ENCODE measurements around the gene SUMO3.

The SUMO3 gene

GRCh38 chr21:44817914-44818639, at the start of gene SUMO3:
Gene SUMO3 (minus strand): TSS chr21:44818062. CDS start chr21:44817968, 94 bp downstream.
- peak; percentile 98 for DNase-seq (ENCODE audit: low spot score)

- no peak for DNase-seq (ENCODE audit: low spot score)
Observed at GRCh38 chr21:44867464-44867863, 49.6 kb upstream of the SUMO3 start.

DNA sequence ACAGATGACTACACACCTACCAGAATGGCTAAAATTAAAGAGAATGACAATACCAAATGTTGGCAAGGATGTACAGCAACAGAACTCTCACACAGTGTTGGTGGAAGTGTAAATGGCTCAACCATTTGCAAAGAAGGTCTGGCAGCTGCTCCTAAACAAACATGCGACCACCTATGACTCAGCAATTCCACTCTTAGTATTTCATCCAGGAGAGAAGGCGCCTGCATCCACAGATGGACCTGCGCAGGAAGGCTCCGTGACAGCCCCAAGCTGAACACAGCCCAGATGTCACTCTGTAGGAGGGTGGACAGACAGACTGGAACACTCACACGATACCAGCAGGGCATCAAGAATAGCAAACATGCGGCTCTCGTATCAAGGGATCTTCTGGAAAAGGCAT, 48.9 kb upstream of the SUMO3 start:
- DNase-seq (ENCODE audit: low spot score), result no peak

DNA sequence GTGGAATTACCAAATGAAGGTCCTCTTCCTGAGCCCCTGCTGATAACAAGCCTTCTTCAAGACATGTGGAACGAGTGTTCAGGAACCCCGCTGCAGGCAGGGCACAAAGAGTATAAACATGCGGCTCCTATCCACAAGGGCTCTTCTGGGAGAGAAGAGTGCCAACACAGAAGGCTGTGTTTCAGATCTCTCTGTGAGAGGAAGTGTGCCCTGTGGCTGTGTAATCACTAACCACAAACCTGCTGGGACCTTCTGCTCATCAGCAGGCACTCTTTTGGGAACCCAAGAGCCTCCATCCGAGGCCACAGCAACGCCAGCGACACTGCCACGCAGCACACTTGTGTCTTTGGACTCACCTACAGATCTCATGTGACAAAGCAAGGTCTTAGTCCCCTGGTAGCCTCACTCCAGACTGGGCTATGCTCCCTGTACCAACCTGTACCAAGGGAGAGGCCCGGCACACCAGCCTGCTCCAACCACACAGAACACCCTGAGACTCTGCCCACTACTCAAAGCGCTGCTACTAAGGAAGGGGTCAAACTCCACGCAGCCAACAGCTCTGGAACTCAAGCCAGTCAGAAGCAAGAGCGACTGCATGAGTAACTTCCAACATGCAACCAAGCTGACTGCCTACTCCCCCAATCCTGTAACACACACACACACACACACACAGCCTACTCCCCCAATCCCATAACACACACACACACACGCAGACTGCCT, 47.9 kb upstream of the SUMO3 start:
- DNase-seq (ENCODE audit: low spot score), result no peak

DNA sequence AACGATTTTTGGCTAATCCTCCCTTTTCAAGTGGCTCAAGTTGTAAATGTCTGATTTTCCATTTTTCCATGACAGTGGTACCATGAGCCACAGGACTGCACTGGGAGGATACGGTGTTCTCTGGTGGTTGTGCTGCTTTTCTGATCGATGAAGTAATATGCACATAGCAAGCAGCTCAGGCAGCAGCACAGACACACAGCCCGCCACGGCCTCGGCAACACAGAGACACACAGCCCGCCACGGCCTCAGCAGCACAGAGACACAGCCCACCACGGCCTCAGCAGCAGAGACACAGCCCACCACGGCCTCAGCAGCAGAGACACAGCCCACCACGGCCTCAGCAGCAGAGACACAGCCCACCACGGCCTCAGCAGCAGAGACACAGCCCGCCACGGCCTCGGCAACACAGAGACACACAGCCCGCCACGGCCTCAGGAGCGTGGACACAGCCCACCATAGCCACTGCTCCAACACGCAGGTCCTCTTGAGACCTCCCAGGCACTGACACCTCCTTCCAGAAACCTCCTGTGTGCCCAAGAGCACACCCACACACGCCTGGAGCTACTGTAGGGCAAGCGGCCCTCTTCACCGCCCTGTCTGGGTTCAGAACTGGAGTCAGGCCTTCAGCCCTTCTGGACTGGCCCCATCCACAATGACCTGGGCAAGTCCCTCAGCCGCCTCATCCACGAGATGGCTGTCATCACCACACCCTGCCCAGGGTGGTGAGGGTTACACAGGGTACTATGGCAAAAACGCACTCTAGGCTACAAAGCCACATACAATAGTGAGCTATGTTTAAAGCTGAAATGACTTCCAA, 45.2 kb upstream of the SUMO3 start:
- DNase-seq (ENCODE audit: low spot score), result no peak

GRCh38 chr21:44858791-44859190, 40.9 kb upstream of the SUMO3 start:
- no peak for DNase-seq (ENCODE audit: low spot score)

DNA sequence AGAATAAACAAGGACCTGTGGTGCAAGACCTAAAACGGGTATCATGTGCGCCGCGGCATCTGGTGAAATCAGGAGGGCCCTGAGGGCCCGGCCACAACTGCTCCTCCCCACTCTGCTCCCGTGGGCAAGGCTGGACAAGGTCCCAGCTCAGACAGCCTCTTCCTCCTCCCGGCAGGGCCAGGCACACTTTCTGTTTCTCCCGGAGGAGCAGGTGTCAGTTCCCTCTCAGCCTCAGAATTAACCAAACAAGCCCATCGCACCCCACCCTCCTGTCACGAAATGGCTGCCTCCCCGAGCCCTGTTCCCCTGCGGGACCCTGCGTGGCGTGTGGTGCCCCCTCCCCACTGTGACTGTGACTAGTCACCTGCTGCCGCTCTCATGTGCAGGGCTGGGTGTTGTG, 40.4 kb upstream of the SUMO3 start:
- no peak for DNase-seq (ENCODE audit: low spot score)

DNA sequence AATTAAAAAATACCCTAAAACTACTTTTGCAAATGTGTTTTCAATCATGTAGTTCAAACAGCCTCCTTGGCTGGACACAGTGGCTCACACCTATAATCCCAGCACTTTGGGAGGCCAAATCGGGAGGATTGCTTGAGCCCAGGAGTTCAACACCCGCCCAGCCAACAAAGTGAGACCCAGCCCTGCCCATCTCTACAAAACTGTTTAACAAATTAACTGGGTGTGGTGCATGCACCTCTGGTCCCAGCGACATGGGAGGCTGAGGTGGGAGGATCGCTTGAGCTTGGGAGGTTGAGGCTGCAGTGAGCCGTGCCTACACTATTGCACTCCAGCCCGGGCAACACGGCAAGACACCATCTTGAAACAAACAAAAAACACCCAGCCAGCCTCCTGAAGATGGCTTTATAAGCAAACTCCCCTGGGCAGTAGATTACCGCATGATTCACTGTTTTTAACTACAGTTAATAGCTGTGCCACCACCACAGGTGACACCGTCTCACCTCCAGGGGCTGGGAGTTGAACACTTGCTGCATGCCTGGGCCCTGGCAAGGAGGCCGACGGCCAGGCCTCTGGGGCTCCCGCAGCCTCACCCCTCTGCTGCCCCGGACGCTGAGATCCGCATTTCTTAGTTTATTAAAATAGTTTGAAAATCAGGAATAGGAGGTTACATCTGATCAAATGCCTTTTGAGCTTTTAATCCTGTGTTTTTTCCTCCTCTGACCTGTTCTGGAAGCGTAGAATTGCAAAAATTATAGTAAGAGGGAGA, 39.4 kb upstream of the SUMO3 start:
- no peak for DNase-seq (ENCODE audit: low spot score)

- no peak for DNase-seq (ENCODE audit: low spot score)
Observed at GRCh38 chr21:44856131-44856530, 38.3 kb upstream of the SUMO3 start.

DNA sequence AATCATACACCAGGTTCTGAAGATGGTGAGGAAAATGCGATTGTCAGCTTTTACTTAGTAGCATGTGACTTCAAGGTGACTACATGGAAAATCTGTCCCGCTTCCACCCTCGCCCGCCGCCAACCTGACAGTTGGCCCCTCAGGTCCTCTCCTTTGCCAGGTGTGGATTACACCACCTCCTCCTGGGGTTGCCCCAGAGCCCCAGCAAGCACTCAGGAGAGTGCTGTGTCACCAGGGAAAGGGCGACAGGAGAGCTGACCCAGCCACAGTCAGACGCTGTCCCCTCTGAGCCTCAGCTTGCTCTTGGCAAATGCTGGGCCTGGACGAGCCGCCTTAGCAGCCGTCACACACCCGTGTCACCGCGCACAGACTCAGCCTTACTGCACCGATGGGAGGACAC, 37.7 kb upstream of the SUMO3 start:
- no peak for DNase-seq (ENCODE audit: low spot score)

DNA sequence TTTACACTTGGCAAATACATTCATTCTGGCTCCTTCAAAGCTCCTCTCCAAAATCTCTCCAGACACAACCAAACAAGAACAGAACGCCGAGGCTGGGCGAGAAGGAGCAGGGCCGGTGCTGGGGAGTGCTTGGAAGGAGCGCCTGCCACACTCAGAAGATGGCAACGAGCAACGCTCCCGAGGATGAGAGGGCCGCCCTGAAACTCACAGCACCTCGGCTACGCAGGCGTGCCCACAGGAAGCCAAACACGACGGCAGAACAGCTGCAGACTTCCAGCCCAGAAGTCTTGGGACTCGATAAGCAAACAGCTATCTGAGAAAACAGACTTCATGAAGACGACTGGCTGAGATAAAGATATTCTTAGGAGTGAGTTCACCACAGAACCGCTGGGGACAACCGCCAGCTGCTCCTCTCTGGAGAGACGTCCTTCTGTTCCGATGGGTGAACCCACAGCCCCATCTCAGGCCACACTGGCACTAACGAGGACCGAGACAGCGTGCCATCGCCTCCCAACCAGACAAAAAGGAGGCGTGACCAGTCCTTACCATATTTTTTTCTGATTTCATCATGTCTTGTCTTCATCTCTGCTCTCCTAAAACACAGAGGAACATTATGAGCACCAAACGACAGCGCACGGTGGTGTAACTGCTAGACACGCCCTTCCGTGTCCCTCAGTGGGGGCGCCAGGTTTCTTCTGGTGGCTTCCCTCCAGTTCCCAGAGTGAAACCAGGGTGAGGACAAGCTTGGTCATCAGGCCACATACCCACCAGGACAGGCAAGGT, 37.0 kb upstream of the SUMO3 start:
- no peak for DNase-seq (ENCODE audit: low spot score)

DNA sequence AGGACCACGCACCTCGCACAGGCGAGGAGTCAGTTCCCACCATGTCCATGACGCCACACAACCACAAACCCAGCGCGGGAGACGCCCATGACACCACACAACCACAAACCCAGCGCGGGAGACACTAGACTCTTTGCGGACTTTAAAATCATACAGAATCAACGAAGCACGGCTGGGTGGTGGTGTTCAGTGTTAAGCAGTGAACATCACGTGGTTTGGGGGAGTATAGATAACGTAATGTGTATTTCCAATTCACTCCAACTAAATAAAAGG, 36.5 kb upstream of the SUMO3 start:
- DNase-seq (ENCODE audit: low spot score), result no peak

GRCh38 chr21:44853601-44854390, 35.9 kb upstream of the SUMO3 start:
- no peak for DNase-seq (ENCODE audit: low spot score)

GRCh38 chr21:44850905-44851657, 33.2 kb upstream of the SUMO3 start:
- DNase-seq (ENCODE audit: low spot score), result no peak

DNA sequence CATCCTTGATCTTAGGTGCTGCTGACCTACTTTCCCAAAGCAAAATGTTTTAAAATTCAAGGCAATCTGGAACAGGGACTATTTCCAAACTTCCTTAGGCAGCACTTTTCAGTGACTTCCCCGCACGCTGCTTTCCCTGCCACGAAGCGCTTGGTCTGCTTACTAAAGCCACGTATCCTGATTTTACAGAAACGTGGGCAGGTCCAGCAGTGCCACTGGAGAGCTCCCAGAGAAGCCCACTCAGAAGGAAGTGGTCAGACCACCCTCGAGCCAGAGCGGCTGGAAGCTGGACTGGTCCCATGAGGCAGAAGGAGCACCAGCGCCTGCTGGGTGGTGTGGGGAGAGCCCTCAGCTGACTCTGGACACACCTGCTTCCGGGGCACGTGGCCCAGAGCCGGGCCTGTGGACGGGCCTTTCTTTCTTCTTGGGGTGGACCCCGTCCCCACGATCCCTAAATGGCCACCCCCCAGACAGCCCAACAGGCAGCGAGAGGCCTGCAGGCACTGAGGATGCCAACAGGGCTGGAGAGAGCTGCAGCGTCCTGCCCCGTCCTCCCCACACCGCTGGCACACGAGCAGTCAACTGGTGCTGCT, 32.4 kb upstream of the SUMO3 start:
- no peak for DNase-seq (ENCODE audit: low spot score)

GRCh38 chr21:44849616-44850130, 31.8 kb upstream of the SUMO3 start:
- no peak for DNase-seq (ENCODE audit: low spot score)

GRCh38 chr21:44848821-44849521, 31.1 kb upstream of the SUMO3 start:
- DNase-seq (ENCODE audit: low spot score), result no peak

DNA sequence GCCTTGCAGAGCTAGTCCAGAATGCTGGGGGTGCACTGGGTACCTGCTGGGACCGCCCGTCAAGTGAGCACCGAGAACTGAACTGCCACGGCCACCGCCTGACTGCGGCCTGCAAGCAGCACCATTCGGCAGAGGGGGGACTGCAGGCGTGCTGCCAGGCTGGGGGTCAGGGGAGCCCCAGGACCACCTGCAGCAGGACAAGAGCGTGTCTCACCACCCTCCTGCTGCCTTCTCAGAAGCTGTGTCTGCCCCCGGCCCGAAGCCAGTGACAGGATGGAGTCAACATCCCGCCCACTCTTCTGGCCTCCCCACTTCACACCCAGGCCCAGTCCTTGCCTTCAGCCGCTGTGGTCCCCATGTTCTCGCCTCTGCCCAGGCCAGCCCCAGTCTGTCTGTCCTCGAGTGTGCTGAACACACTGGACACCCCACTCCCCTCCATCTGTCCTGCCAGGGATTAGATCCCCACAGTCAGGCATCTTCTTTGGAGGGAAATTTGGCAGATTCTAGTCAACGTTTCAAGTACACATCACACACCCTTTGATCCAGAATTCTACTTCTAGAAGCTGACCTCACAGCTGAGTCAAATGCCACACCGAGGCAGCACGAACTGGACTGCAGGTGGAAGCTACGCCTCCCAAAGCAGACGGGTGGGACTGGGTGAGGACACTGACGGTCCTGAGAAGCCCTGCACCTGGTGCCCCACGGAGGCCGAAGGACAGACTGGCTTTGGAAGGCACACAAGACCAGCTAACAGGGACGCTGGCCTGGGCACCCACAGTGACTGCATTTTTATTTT, 29.6 kb upstream of the SUMO3 start:
- no peak for DNase-seq (ENCODE audit: low spot score)
